Activated CD4-positive, alpha-beta T cell treated with anti-CD3 and anti-CD28 coated beads, Interleukin-2, Interleukin-4, amounts not matched to agents 100 ng/mL and 50 ng/mL, durations not matched to agents 16 hours and 8 hours (primary cell): ENCODE data around the gene WSCD2.
"Not testable (repeated sequence)": the region's sequence is repeated elsewhere in the genome, so short reads cannot be mapped to it uniquely, and the experiment has no call there.

Source experiments
- DNase-seq: peaks from one replicate; pipeline ENCODE4 v3.0.0-alpha.2; 2020; ENCODE audit warnings: low spot score

WSCD2 gene

GRCh38 chr12:108198043-108198442 lies 69.0 kb downstream of the WSCD2 start:
- DNase-seq: no peak

DNA sequence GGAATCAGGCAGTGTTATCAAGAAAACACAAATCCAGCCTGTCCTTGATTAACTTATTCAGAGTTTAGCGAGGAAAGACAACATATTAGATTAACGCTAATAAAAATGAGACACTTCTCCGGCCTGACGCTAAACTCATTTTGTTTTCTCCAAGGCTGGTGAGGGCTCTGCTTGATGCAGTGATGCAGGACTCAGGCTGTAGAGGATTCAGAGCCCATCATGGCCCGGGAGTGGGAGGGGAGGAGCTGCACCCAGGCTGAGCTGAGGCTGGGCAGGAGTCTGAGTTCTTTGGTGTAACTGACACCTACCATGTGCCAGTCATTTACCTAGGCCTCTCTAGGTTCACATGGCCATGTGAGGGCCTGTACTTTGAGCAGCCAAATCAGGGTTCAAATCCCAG lies 70.0 kb downstream of the WSCD2 start:
- no peak for DNase-seq

- DNase-seq: no peak
Measured at GRCh38 chr12:108201808-108202207, 72.7 kb downstream of the WSCD2 start.

DNA sequence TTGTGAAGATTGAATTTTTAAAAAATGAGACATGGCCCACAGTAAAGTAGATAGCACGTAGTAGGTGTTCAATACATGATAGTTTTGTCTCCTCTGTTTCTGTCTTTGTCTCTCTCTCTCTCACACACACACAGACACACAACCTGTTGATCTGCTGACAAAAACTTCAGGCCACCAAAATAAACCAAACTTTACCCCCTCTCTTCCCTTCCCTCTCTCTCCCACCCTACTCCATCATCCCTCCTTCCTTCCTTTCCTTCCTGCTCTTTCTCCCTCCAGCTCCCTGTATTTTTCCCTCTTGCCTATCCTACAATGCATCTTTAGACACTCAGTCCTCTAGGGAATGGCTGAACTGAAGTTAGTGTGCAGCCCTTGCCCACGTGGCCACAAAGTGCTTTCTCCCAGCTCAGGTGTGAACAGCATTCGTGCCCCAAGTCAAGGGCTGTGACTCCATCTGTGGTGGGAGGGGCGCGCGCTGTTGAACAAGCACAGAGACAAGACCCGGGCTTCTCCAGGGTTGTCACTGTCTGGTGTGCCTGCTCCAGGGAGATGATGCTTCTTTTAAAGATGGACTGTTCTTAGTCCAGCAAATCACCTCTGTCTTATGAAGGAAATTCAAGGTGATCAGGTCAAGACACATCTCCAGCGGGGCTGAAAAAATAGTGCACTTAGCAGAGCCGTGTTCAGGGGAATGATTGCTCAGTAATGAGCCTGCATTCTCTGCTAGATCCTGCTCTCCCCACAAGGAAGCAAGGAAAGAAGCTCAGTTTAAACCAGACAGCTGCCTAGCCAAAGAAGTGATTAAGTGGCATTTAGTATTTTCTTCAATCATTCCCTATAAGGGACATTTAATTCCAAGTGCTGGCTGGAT lies 75.3 kb downstream of the WSCD2 start:
- no peak for DNase-seq

GRCh38 chr12:108205864-108206263 lies 76.8 kb downstream of the WSCD2 start:
- no peak for DNase-seq

DNA sequence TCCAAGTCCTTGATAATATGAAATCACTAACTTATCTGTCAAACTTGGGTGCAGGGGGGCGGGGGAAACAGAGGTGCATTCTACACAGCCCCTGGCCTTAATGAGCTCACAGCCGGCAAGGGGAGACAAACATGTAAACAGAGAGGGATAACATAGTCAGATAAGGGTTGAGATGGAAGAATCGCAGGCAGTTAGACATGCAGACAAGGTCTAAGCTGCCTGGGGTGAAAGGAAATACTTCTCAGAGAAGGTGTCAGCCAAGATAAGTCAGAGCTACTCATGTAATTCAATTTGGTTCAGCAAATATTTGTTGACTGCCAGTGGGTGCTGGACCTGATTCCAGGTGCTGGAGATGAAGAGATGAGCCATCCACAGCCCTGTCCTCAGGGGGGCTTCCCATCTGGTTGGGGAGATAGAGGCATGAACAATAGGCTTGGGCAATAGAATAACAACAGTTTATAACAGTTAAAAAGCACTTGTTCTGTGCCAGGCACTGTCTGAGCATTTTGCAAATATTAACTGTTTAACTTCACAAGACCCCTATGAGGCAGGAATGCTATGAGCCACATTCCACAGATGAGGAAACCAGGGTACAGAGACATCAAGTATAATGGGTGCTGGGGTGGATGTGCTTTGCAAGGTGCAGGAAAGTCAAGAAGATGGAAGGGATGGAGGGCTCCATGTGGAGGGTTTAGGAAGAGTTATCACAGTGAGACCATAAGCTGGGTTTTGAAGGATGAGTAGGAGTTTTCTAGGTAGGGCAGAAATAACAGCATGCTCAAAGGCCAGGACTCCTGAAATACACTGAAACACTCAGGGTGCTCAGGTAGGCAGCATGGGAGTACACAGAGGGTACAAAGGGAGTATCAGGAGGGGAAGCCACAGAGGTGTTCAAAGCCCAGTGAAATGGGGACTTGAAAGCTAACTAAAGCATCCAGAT lies 79.0 kb downstream of the WSCD2 start:
- DNase-seq: no peak

DNA sequence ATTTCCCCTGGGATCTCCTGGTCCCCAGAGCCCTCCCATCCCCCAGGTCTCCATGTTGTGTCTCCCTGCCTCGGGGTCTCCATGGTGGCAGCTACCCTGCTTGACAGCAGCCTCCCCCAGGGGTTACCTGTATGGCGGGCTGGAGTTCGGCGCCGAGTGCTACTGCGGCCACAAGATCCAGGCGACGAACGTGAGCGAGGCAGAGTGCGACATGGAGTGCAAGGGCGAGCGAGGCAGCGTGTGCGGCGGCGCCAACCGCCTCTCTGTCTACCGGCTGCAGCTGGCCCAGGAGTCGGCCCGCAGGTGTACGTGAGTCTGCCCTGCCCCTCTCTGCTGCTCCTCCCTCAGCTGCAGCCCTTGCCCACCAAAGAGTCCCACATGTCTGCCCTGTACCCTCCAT lies 80.9 kb downstream of the WSCD2 start:
- no peak for DNase-seq

DNA sequence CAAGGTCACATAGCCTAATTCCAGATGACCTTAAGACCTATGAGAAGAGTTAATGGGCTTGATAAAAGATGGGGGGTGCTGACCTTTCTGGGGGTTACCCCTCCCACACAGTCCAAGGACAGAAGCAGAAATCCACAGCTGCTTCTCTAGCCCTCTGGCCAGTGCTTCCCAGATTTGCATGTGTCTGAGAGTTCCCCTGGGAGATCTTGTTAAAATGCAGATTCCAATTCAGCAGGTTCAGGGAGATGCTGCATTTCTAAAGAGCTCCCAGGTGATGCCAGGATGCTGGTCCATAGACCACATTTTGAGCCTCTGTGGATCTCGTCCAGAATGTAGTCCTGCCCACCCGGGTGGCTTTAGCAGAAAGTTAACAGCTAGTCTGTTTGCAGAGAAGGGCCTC lies 82.1 kb downstream of the WSCD2 start:
- DNase-seq: no peak

GRCh38 chr12:108213871-108214445 lies 84.9 kb downstream of the WSCD2 start:
- DNase-seq: no peak

GRCh38 chr12:108214486-108214885 lies 85.4 kb downstream of the WSCD2 start:
- no peak for DNase-seq

GRCh38 chr12:108215458-108215857 lies 86.4 kb downstream of the WSCD2 start:
- DNase-seq: no peak

DNA sequence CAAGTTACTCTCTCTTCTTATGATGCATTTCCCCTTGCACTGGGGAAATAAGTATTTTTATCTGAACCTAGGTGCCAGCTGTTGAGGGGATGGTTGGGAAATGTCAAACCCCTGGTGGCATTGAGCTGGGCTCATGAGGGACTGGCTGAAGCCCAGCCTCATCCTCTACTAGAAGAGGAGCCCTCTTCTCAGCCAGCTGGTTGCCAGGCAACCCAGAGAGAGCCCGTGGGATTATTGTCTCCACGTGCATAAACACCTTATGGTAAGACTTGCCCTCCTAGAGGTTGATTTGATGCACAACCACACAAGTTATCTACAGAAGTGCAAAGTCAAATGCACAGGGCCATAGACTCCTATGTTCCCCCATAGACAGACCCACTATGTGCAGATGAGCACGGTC lies 89.8 kb downstream of the WSCD2 start:
- no peak for DNase-seq

GRCh38 chr12:108225101-108225500 lies 96.0 kb downstream of the WSCD2 start:
- DNase-seq: not testable (repeated sequence)

DNA sequence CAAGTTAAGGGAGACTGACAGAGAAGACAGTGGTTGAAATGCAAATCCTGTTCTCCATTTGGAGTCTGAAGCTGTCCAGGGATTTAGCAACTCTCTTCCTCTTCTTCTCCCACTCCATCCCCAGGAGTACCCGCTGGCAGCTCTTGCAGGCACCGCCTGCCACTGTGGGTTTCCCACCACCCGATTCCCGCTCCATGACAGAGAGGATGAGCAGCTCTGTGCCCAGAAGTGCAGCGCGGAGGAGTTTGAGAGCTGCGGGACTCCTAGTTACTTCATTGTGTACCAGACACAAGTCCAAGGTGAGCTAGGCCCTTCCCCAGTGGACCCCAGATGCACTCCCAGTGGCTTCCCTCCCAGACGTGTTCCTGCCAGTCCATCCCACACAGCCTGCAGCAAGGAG lies 97.8 kb downstream of the WSCD2 start:
- DNase-seq: no peak

DNA sequence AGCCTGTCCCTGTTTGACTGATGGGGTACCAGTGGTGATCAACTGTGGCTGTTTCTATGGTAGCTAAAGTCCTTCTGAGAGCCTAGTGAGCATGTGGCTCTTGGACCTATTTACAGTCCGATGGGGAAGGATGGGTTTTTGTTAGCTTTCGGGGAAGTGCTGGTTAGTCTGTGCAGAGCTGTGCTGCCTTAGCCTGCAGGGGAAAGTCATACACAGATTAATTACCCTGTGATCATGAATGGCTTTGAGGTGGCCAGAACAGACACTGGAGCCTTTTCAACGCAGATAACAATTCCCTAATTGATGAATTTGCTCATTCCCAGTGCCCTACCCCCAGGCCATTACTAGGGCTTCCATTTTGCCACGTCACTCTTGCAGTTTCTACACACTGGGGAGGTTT lies 99.7 kb downstream of the WSCD2 start:
- DNase-seq: no peak

- no peak for DNase-seq
Measured at GRCh38 chr12:108231109-108231905, 102.2 kb downstream of the WSCD2 start.

- DNase-seq: no peak
Measured at GRCh38 chr12:108231909-108232434, 102.9 kb downstream of the WSCD2 start.

DNA sequence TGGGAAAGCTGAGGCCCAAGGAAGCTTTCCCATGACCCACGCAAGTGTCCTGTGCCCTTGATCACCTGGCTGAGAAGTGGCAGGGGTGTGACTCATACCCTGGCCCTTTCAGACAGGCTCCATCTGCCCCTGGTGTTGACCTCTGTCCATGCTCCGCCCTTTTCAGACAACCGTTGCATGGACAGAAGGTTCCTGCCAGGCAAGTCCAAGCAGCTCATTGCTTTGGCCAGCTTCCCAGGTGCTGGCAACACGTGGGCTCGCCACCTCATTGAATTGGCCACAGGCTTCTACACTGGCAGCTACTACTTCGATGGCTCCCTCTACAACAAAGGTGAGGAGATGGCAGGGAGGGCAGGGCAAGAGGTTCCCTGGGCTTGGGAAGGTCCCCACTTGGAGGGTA lies 103.5 kb downstream of the WSCD2 start:
- DNase-seq: no peak

GRCh38 chr12:108234158-108234557 lies 105.1 kb downstream of the WSCD2 start:
- DNase-seq: no peak

- no peak for DNase-seq
Measured at GRCh38 chr12:108235197-108235984, 106.3 kb downstream of the WSCD2 start.

DNA sequence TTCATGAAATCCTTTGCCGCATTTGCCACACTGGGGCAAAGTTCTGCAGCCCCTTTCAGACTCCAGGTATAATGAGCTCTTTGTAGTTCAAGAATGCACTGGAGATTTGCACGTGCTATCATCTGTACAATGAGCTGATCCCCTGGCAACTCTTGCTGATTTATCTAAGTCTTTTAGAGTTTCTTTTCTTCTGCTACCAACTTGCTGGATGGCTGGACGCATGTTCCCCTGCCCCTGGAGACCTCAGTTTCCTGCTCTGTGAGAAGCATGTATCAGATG lies 106.8 kb downstream of the WSCD2 start:
- no peak for DNase-seq
